OCI-LY7 (cell line): ENCODE measurements around the gene GMPPA. TPM values are rescaled to one million over a fixed set of nuclear protein-coding genes. Genes with fewer than 3 reads are reported as not detected.

Experiments used
- BruUV-seq: library from RNA; stranded (reverse); fragments of 400-500 nt; replicated peaks from 2 replicates; lab custom pipeline; 2021; lab: Mats Ljungman, UMichigan
- CTCF ChIA-PET: fragments of 300-600 bp; sonication (Branson Sonifier 250); formaldehyde crosslinking; loops from one replicate; lab custom pipeline; 2022; ENCODE audit warnings: antibody characterized with exemption; ENCODE audit not compliant: unreplicated experiment; lab: Charles Lee
- POLR2A ChIA-PET: fragments of 300-600 bp; sonication (Branson Sonifier 250); formaldehyde crosslinking; loops from one replicate; lab custom pipeline; 2022; ENCODE audit warnings: antibody characterized with exemption; lab: Charles Lee
- DNase-seq: peaks from one replicate; pipeline ENCODE4 v3.0.0-alpha.2; 2015; ENCODE audit warnings: low spot score
- H2AFZ ChIP-seq: fragments of 200-600 bp; sonication (generic), shearing (Covaris generic); 2 replicates; pipeline ENCODE4 v1.6.1; 2014; ENCODE audit warnings: mild to moderate bottlenecking, antibody characterized with exemption, low read length, moderate library complexity
- H3K27ac ChIP-seq: fragments of 200-600 bp; sonication (generic); 2 replicates; pipeline ENCODE4 v1.5.1; 2014; ENCODE audit warnings: mixed run types, low read depth, mild to moderate bottlenecking, moderate library complexity, low read length, inconsistent platforms; ENCODE audit not compliant: poor library complexity, severe bottlenecking
- H3K36me3 ChIP-seq: fragments of 200-600 bp; sonication (generic); 2 replicates; pipeline ENCODE4 v1.6.1; 2014; ENCODE audit warnings: mild to moderate bottlenecking, antibody characterized with exemption, low read length, moderate library complexity, mixed read lengths; ENCODE audit not compliant: insufficient read depth
- H3K4me1 ChIP-seq: fragments of 200-600 bp; sonication (generic); 2 replicates; pipeline ENCODE4 v1.5.1; 2014; ENCODE audit warnings: mild to moderate bottlenecking, low read length; ENCODE audit not compliant: insufficient read depth, poor library complexity, severe bottlenecking
- H3K4me2 ChIP-seq: fragments of 200-600 bp; sonication (generic); 2 replicates; pipeline ENCODE4 v1.6.1; 2014; ENCODE audit warnings: mild to moderate bottlenecking, low read length
- H3K4me3 ChIP-seq: fragments of 200-600 bp; sonication (generic); 2 replicates; pipeline ENCODE4 v1.5.1; 2014; ENCODE audit warnings: mild to moderate bottlenecking, low read depth, low read length; ENCODE audit not compliant: poor library complexity, severe bottlenecking
- H3K79me2 ChIP-seq: fragments of 200-600 bp; sonication (generic); 2 replicates; pipeline ENCODE4 v1.6.1; 2016; ENCODE audit warnings: low read depth, mild to moderate bottlenecking, low read length, moderate library complexity, mixed read lengths; ENCODE audit not compliant: insufficient read depth
- H3K9me2 ChIP-seq: fragments of 200-600 bp; sonication (generic); 2 replicates; pipeline ENCODE4 v1.6.1; 2016; ENCODE audit warnings: mild to moderate bottlenecking, low read length, mixed read lengths; ENCODE audit not compliant: insufficient read depth
- H3K9me3 ChIP-seq: fragments of 200-600 bp; sonication (generic); 2 replicates; pipeline ENCODE4 v1.6.1; 2014; ENCODE audit warnings: mild to moderate bottlenecking, mixed run types, low read length, mixed read lengths
- H4K20me1 ChIP-seq: fragments of 200-600 bp; sonication (generic); 2 replicates; pipeline ENCODE4 v1.6.1; 2014; ENCODE audit warnings: mild to moderate bottlenecking, antibody characterized with exemption, low read length, moderate library complexity, mixed read lengths; ENCODE audit not compliant: insufficient read depth
- CTCF ChIP-seq: fragments of 200-600 bp; sonication (generic); conservative IDR thresholded peaks from 2 replicates; pipeline ENCODE4 v1.5.1; 2014; ENCODE audit warnings: mild to moderate bottlenecking, antibody characterized with exemption, low read length, moderate library complexity, mixed read lengths
- EZH2phosphoT487 ChIP-seq: fragments of 200-600 bp; sonication (generic); IDR thresholded peaks from 2 replicates; pipeline ENCODE4 v1.6.1; 2018; ENCODE audit warnings: low read depth, borderline replicate concordance, mild to moderate bottlenecking, mixed run types, antibody characterized with exemption, low read length, moderate library complexity, mixed read lengths
- intact Hi-C: fragments of 100-400 bp; cut with micrococcal nuclease; formaldehyde crosslinking; loops from one replicate; pipeline ENCODE4 v1.10.0; 2022; ENCODE audit not compliant: unreplicated experiment
- total RNA-seq, 2 experiments: library from RNA; depleted of rRNA in 1 of 2; stranded (reverse); fragments of >200 nt in 1 of 2; shearing (Covaris generic) in 1 of 2; gene quantifications; 2 replicates each; pipeline ENCODE4 v1.2.3, GENCODE V29; 2014 to 2022

Gene GMPPA
- total RNA-seq, 2 experiments from 2014 or later, result 28.4 to 46.4 TPM

GRCh38 chr2:219547621-219548020 lies 48.9 kb downstream of the GMPPA start:
- CTCF ChIA-PET, result no interaction called here

GRCh38 chr2:219548990-219549389 lies 50.3 kb downstream of the GMPPA start:
- H3K36me3 ChIP-seq, result no peaks in the 10 kb centered on the region
- BruUV-seq, result no TSS peak
- H2AFZ ChIP-seq, result no peak overlapping the region
- H3K79me2 ChIP-seq, result no peaks in the 10 kb centered on the region
- CTCF ChIA-PET, result no interaction called here
- H3K4me3 ChIP-seq, result no peak overlapping the region
- H4K20me1 ChIP-seq, result no peaks in the 10 kb centered on the region
- POLR2A ChIA-PET, result no interaction called here
- intact Hi-C loops, result no loop called here
- no peak overlapping the region for H3K4me2 ChIP-seq
- no peak for DNase-seq
- H3K9me3 ChIP-seq, result no peaks in the 10 kb centered on the region
- H3K9me2 ChIP-seq, result no peaks in the 10 kb centered on the region
- TF ChIP-seq EZH2phosphoT487 (no peak), CTCF (no peak)
- no peak overlapping the region for H3K27ac ChIP-seq
- H3K4me1 ChIP-seq, result peaks cover 7% of the 10 kb centered on the region

More at GRCh38 chr2:219547621-219548020, 48.9 kb downstream of the GMPPA start:
- Histone ChIP-seq H4K20me1 (no peaks in the 10 kb centered on the region), H2AFZ (no peak overlapping the region), H3K9me3 (no peaks in the 10 kb centered on the region), H3K36me3 (no peaks in the 10 kb centered on the region), H3K4me3 (no peak overlapping the region), H3K4me1 (peaks cover 7% of the 10 kb centered on the region), H3K79me2 (peaks cover 3% of the 10 kb centered on the region; the same call in 1 of the 2 replicates), H3K27ac (no peak overlapping the region), H3K4me2 (no peak overlapping the region), H3K9me2 (no peaks in the 10 kb centered on the region)
- intact Hi-C loops, result no loop called here
- DNase-seq, result no peak
- POLR2A ChIA-PET, result no interaction called here
- BruUV-seq, result no TSS peak
- TF ChIP-seq CTCF (no peak), EZH2phosphoT487 (no peak)

GRCh38 chr2:219549619-219550018 lies 50.9 kb downstream of the GMPPA start:
- Histone ChIP-seq H3K36me3 (no peaks in the 10 kb centered on the region), H3K4me2 (no peak overlapping the region), H2AFZ (no peak overlapping the region), H3K4me1 (peaks cover 7% of the 10 kb centered on the region), H3K79me2 (no peaks in the 10 kb centered on the region), H4K20me1 (no peaks in the 10 kb centered on the region), H3K9me3 (no peaks in the 10 kb centered on the region), H3K9me2 (no peaks in the 10 kb centered on the region), H3K4me3 (no peak overlapping the region), H3K27ac (no peak overlapping the region)
- intact Hi-C loops, result no loop called here
- no peak for DNase-seq
- ChIA-PET POLR2A (no interaction called here), CTCF (no interaction called here)
- no peak for TF ChIP-seq EZH2phosphoT487
- TF ChIP-seq CTCF, result no peak
- no TSS peak for BruUV-seq
